ENCODE results near the gene GPS1. TPM values are rescaled to one million over a fixed set of nuclear protein-coding genes. Genes with fewer than 3 reads are reported as not detected.

GPS1 gene
- total and polyA plus RNA-seq, 9 of the 15 experiments (the other 6 are each of a cell fraction or from before 2014, with no cell fraction given) = 3.1 to 167 (median 69.9) TPM

DNA sequence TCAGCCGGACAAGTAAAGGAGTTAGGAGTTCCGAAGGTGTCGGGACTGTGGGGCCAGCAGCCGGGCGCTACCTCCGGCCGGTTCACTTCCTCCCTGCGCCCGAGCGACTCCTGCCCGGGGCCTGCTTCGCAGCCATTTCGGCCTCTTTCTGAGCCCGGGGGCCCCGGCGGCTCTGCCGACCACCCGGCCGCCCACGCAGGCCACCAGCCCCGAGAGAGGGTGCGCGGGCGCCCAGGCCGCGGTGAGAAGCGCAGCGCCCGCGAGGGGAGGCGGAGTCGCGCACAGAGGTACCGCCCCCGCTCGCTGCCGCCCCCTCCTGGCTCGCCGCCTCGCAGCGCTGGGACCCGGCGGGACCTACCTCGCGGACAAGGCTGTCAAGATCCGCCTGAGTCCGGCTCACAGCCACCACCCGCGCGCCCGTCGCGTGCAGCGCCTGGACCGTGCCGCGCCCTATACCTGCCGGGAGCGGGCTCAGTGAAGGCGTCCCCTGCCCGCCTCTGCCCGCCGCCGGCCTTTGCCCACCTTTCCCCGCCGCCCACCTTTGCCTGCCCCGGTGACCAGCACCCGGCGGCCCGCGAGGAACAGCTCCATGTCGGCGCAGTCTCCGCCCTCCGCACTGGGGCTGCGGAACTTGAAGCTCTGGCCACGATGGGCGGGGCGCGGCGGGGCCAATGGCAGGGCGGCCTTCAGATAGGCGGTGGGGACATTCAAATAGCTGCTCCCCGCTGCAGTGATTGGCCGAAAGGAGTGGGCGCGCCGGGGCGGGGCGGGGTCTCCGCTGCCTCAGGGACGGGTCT, 14.4 kb upstream of the GPS1 start, which contains the start of gene DCXR (continued):
- TF ChIP-seq ZNF707 (CRISPR knock-in tag; conservative IDR thresholded peaks at IDR 0.05) (no peak), SIRT6 (IDR thresholded peaks at IDR 0.05; ENCODE audit: low read depth, low read length) (no peak), FOSL1 (tag; conservative IDR thresholded peaks at IDR 0.05) (peak; percentile 31; the same call in 1 of the 2 replicates), MTA3 (IDR thresholded peaks at IDR 0.05; ENCODE audit: borderline replicate concordance) (peak; percentile 80; the same call in 1 of the 2 replicates), ZNF174 (CRISPR knock-in tag; IDR thresholded peaks at IDR 0.05) (no peak), ZNF695 (CRISPR knock-in tag; IDR thresholded peaks at IDR 0.05) (no peak), CHCHD3 (CRISPR knock-in tag; IDR thresholded peaks at IDR 0.05) (0 out of 2 replicates have a peak, but pooled peaks have one; percentile 9), PHTF2 (CRISPR knock-in tag; IDR thresholded peaks at IDR 0.05) (no peak), ZNF79 (CRISPR knock-in tag; IDR thresholded peaks at IDR 0.05; ENCODE audit: low read depth) (no peak), SAFB2 (IDR thresholded peaks at IDR 0.05; ENCODE audit: borderline replicate concordance, low read depth, low read length, severe bottlenecking) (no peak), HMGN3 (IDR thresholded peaks at IDR 0.05; ENCODE audit: borderline replicate concordance, extremely low read depth, insufficient read length, low read depth, low read length) (peak; percentile 89), ZNF140 (CRISPR knock-in tag; IDR thresholded peaks at IDR 0.05) (no peak), HDGF (IDR thresholded peaks at IDR 0.05) (no peak), SIX5 (IDR thresholded peaks at IDR 0.05; ENCODE audit: borderline replicate concordance in 1 of 2, insufficient read depth in 1 of 2, low read depth in 1 of 2, low read length in 2 of 2) (no peak), FIP1L1 (IDR thresholded peaks at IDR 0.05; ENCODE audit: low read depth, low read length, poor library complexity, severe bottlenecking) (peak; percentile 85), ZNF584 (CRISPR knock-in tag; IDR thresholded peaks at IDR 0.05; ENCODE audit: low read depth) (no peak), TBL1XR1 (IDR thresholded peaks at IDR 0.05; ENCODE audit: low read length in 2 of 2) (no peak), CBX5 (IDR thresholded peaks at IDR 0.05; ENCODE audit: borderline replicate concordance, low read depth) (no peak)
- TF ChIP-seq, protein P1, sequence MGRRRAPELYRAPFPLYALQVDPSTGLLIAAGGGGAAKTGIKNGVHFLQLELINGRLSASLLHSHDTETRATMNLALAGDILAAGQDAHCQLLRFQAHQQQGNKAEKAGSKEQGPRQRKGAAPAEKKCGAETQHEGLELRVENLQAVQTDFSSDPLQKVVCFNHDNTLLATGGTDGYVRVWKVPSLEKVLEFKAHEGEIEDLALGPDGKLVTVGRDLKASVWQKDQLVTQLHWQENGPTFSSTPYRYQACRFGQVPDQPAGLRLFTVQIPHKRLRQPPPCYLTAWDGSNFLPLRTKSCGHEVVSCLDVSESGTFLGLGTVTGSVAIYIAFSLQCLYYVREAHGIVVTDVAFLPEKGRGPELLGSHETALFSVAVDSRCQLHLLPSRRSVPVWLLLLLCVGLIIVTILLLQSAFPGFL (CRISPR knock-in tag; IDR thresholded peaks at IDR 0.05) = no peak
- TF ChIP-seq, protein P2, sequence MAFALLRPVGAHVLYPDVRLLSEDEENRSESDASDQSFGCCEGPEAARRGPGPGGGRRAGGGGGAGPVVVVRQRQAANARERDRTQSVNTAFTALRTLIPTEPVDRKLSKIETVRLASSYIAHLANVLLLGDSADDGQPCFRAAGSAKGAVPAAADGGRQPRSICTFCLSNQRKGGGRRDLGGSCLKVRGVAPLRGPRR (CRISPR knock-in tag; IDR thresholded peaks at IDR 0.05) = no peak
- TF ChIP-seq, protein P3, sequence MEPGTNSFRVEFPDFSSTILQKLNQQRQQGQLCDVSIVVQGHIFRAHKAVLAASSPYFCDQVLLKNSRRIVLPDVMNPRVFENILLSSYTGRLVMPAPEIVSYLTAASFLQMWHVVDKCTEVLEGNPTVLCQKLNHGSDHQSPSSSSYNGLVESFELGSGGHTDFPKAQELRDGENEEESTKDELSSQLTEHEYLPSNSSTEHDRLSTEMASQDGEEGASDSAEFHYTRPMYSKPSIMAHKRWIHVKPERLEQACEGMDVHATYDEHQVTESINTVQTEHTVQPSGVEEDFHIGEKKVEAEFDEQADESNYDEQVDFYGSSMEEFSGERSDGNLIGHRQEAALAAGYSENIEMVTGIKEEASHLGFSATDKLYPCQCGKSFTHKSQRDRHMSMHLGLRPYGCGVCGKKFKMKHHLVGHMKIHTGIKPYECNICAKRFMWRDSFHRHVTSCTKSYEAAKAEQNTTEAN (CRISPR knock-in tag; IDR thresholded peaks at IDR 0.05) = no peak
- TF ChIP-seq, protein P4, sequence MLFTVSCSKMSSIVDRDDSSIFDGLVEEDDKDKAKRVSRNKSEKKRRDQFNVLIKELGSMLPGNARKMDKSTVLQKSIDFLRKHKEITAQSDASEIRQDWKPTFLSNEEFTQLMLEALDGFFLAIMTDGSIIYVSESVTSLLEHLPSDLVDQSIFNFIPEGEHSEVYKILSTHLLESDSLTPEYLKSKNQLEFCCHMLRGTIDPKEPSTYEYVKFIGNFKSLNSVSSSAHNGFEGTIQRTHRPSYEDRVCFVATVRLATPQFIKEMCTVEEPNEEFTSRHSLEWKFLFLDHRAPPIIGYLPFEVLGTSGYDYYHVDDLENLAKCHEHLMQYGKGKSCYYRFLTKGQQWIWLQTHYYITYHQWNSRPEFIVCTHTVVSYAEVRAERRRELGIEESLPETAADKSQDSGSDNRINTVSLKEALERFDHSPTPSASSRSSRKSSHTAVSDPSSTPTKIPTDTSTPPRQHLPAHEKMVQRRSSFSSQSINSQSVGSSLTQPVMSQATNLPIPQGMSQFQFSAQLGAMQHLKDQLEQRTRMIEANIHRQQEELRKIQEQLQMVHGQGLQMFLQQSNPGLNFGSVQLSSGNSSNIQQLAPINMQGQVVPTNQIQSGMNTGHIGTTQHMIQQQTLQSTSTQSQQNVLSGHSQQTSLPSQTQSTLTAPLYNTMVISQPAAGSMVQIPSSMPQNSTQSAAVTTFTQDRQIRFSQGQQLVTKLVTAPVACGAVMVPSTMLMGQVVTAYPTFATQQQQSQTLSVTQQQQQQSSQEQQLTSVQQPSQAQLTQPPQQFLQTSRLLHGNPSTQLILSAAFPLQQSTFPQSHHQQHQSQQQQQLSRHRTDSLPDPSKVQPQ (CRISPR knock-in tag; IDR thresholded peaks at IDR 0.05; ENCODE audit: borderline replicate concordance) = no peak

Data from K562 (cell line).